SK-N-SH treated with all-trans-retinoic acid at 6 μM for 48 hours (cell line): ENCODE data around the gene LYPLA2.
"Not testable (repeated sequence)": the region's sequence is repeated elsewhere in the genome, so short reads cannot be mapped to it uniquely, and the experiment has no call there.

Source experiments
- ATAC-seq: fragments of 200-7000 bp; cut with Tn5 transposase; 3 replicates; pipeline ENCODE4 v1.9.1; 2020; ENCODE audit warnings: mild to moderate bottlenecking, moderate library complexity
- ARNTL ChIP-seq: fragments of 450-650 bp; formaldehyde crosslinking; IDR thresholded peaks from 2 replicates; pipeline ENCODE4 v1.5.0; 2020; ENCODE audit warnings: low read depth, mild to moderate bottlenecking, moderate library complexity, borderline replicate concordance
- BACH2 ChIP-seq: fragments of 250-450 bp; sonication (Bioruptor Pico); IDR thresholded peaks from 2 replicates; pipeline ENCODE4 v1.9.0; 2021; ENCODE audit warnings: mild to moderate bottlenecking, borderline replicate concordance
- CREB5 ChIP-seq: fragments of 250-450 bp; sonication (Bioruptor Pico); IDR thresholded peaks from 2 replicates; pipeline ENCODE4 v1.5.1; 2020; ENCODE audit warnings: low read depth, mild to moderate bottlenecking, moderate library complexity
- CSDC2 ChIP-seq: fragments of 250-450 bp; sonication (Bioruptor Pico); IDR thresholded peaks from 2 replicates; pipeline ENCODE4 v1.5.0; 2020; ENCODE audit warnings: mild to moderate bottlenecking, moderate library complexity
- CSRNP3 ChIP-seq: fragments of 250-450 bp; sonication (Bioruptor Pico); IDR thresholded peaks from 2 replicates; pipeline ENCODE4 v1.5.1; 2021; ENCODE audit warnings: mild to moderate bottlenecking, moderate library complexity
- ESRRG ChIP-seq: fragments of 250-450 bp; sonication (Bioruptor Pico); IDR thresholded peaks from 2 replicates; pipeline ENCODE4 v1.6.1; 2021; ENCODE audit warnings: mild to moderate bottlenecking
- GLIS3 ChIP-seq: fragments of 250-450 bp; sonication (Bioruptor Pico); IDR thresholded peaks from 2 replicates; pipeline ENCODE4 v1.5.0; 2020; ENCODE audit warnings: mild to moderate bottlenecking, moderate library complexity
- OSR1 ChIP-seq: fragments of 250-450 bp; sonication (Bioruptor Pico); IDR thresholded peaks from 2 replicates; pipeline ENCODE4 v1.8.0; 2022; ENCODE audit warnings: moderate library complexity, mild to moderate bottlenecking, inconsistent platforms
- PATZ1 ChIP-seq: fragments of 250-450 bp; sonication (Bioruptor Pico); IDR thresholded peaks from 2 replicates; pipeline ENCODE4 v1.8.0; 2020; ENCODE audit warnings: mild to moderate bottlenecking, moderate library complexity, borderline replicate concordance
- POU6F1 ChIP-seq: fragments of 250-450 bp; sonication (Bioruptor Pico); IDR thresholded peaks from 2 replicates; pipeline ENCODE4 v1.8.0; 2021; ENCODE audit warnings: low read depth, mild to moderate bottlenecking, moderate library complexity, borderline replicate concordance
- PPARA ChIP-seq: fragments of 250-450 bp; sonication (Bioruptor Pico); IDR thresholded peaks from 2 replicates; pipeline ENCODE4 v1.5.0; 2020; ENCODE audit warnings: mild to moderate bottlenecking, borderline replicate concordance
- RARB ChIP-seq: fragments of 250-450 bp; sonication (Bioruptor Pico); IDR thresholded peaks from 2 replicates; pipeline ENCODE4 v1.8.0; 2021; ENCODE audit warnings: mild to moderate bottlenecking, moderate library complexity
- SNAI2 ChIP-seq: fragments of 250-450 bp; sonication (Bioruptor Pico); IDR thresholded peaks from 2 replicates; pipeline ENCODE4 v1.5.0; 2020; ENCODE audit warnings: mild to moderate bottlenecking, moderate library complexity
- TCF4 ChIP-seq: fragments of 250-450 bp; sonication (Bioruptor Pico); IDR thresholded peaks from 2 replicates; pipeline ENCODE4 v1.8.0; 2021; ENCODE audit warnings: mild to moderate bottlenecking, moderate library complexity, borderline replicate concordance
- TOX ChIP-seq: fragments of 250-450 bp; sonication (Bioruptor Pico); IDR thresholded peaks from 2 replicates; pipeline ENCODE4 v1.8.0; 2021; ENCODE audit warnings: mild to moderate bottlenecking, moderate library complexity, borderline replicate concordance
- TSHZ2 ChIP-seq: fragments of 250-450 bp; sonication (Bioruptor Pico); IDR thresholded peaks from 2 replicates; pipeline ENCODE4 v1.5.0; 2020; ENCODE audit warnings: mild to moderate bottlenecking, moderate library complexity
- ZC3H10 ChIP-seq: fragments of 250-450 bp; sonication (Bioruptor Pico); IDR thresholded peaks from 2 replicates; pipeline ENCODE4 v1.5.1; 2021; ENCODE audit warnings: mild to moderate bottlenecking, moderate library complexity
- ZFP3 ChIP-seq: fragments of 250-450 bp; sonication (Bioruptor Pico); IDR thresholded peaks from 2 replicates; pipeline ENCODE4 v1.5.0; 2020; ENCODE audit warnings: mild to moderate bottlenecking, moderate library complexity
- ZNF565 ChIP-seq: fragments of 450-650 bp; formaldehyde crosslinking; conservative IDR thresholded peaks from 2 replicates; pipeline ENCODE4 v1.5.0; 2020; ENCODE audit warnings: low read depth, mild to moderate bottlenecking, moderate library complexity
- ZNF70 ChIP-seq: fragments of 450-650 bp; formaldehyde crosslinking; IDR thresholded peaks from 2 replicates; pipeline ENCODE4 v1.5.0; 2020; ENCODE audit warnings: mild to moderate bottlenecking, moderate library complexity
- ZNF8 ChIP-seq: fragments of 450-650 bp; formaldehyde crosslinking; IDR thresholded peaks from 2 replicates; pipeline ENCODE4 v1.5.0; 2020; ENCODE audit warnings: mild to moderate bottlenecking, moderate library complexity

The LYPLA2 gene

GRCh38 chr1:23801876-23802275 is 10.9 kb downstream of the LYPLA2 start:
- ATAC-seq: no peak
- TF ChIP-seq ZC3H10 (CRISPR knock-in tag): no peak
- no peak for TF ChIP-seq SNAI2
- TF ChIP-seq, all 23 proteins: peak for 0

GRCh38 chr1:23802809-23803342 is 11.9 kb downstream of the LYPLA2 start:
- ATAC-seq: not testable (repeated sequence)

- TF ChIP-seq TCF4 (CRISPR knock-in tag): no peak
- TF ChIP-seq TOX: no peak
- TF ChIP-seq ZNF8: no peak
- no peak for TF ChIP-seq ZNF70 (CRISPR knock-in tag)
- no peak for TF ChIP-seq ZNF565
- TF ChIP-seq RARB (CRISPR knock-in tag): no peak
- TF ChIP-seq CREB5 (CRISPR knock-in tag): no peak
- no peak for TF ChIP-seq PATZ1
- TF ChIP-seq BACH2 (CRISPR knock-in tag): no peak
- no peak for TF ChIP-seq TSHZ2
- no peak for TF ChIP-seq CSDC2 (CRISPR knock-in tag)
- no peak for TF ChIP-seq POU6F1
- TF ChIP-seq ZFP3: no peak
- TF ChIP-seq SNAI2: no peak
- no peak for TF ChIP-seq ARNTL (CRISPR knock-in tag)
- no peak for TF ChIP-seq ZC3H10 (CRISPR knock-in tag)
- no peak for TF ChIP-seq CSRNP3
- TF ChIP-seq ESRRG (CRISPR knock-in tag): no peak
- TF ChIP-seq OSR1 (CRISPR knock-in tag): no peak
- TF ChIP-seq PPARA (CRISPR knock-in tag): no peak
- no peak for ATAC-seq
Observed at GRCh38 chr1:23803674-23804073, 12.7 kb downstream of the LYPLA2 start.

- no peak for ATAC-seq
- TF ChIP-seq ESRRG (CRISPR knock-in tag) (no peak), CREB5 (CRISPR knock-in tag) (no peak), ZNF70 (CRISPR knock-in tag) (no peak), TSHZ2 (no peak), TOX (no peak), CSDC2 (CRISPR knock-in tag) (no peak), GLIS3 (CRISPR knock-in tag) (no peak), ARNTL (CRISPR knock-in tag) (no peak), TCF4 (CRISPR knock-in tag) (no peak), OSR1 (CRISPR knock-in tag) (no peak), ZNF565 (no peak), ZNF8 (no peak), ZC3H10 (CRISPR knock-in tag) (no peak)
Observed at GRCh38 chr1:23804183-23804835, 13.4 kb downstream of the LYPLA2 start.
